Tibial nerve (tissue), 4 donors: ENCODE measurements around the gene FGF9.

Source experiments
- EP300 ChIP-seq, 2 donors: sonication (generic); formaldehyde crosslinking; IDR thresholded peaks; one replicate each; pipeline ENCODE4 v1.6.1; 2017; ENCODE audit warnings: antibody characterized with exemption in 2 of 2, mild to moderate bottlenecking in 1 of 2
- POLR2A ChIP-seq, 2 donors: fragments of 450-650 bp; IDR thresholded peaks; one replicate each; pipeline ENCODE4 v1.6.1; 2017; ENCODE audit warnings: antibody characterized with exemption in 2 of 2, mild to moderate bottlenecking in 2 of 2, moderate library complexity in 2 of 2
- TF ChIP-seq, protein P1 (sequence below), 5 experiments: fragments of 200-600 bp in 3 of 5; fragments of 450-650 bp in 2 of 5; sonication (generic) in 3 of 5; IDR thresholded peaks; one replicate each; pipeline ENCODE4 v1.5.1; 2016 to 2019; ENCODE audit warnings: antibody characterized with exemption in 5 of 5, mild to moderate bottlenecking in 3 of 5, moderate library complexity in 2 of 5

DNA sequence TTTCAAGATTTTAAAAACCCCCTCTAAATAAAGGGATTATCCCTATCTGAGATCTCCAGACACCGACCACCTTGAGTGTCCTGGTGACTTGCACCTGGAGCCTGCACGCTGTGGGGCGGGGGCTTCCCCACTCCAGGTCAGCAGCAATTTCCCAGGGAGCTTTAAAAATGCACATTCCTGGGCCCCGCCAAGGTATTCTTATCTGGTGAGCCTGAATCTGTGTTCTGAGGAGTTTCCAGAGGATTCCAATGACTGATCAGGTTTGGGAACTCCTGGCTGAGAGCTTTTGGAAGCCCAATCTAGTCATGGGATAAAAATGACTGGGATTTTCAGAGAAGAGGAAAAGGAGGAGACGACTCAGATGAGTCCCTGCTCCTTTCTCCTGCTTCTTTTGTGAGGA, 66.1 kb downstream of the FGF9 start:
- TF ChIP-seq POLR2A (IDR thresholded peaks at IDR 0.05) (no peak), EP300 (IDR thresholded peaks at IDR 0.05) (no peak)
- TF ChIP-seq, protein P1, sequence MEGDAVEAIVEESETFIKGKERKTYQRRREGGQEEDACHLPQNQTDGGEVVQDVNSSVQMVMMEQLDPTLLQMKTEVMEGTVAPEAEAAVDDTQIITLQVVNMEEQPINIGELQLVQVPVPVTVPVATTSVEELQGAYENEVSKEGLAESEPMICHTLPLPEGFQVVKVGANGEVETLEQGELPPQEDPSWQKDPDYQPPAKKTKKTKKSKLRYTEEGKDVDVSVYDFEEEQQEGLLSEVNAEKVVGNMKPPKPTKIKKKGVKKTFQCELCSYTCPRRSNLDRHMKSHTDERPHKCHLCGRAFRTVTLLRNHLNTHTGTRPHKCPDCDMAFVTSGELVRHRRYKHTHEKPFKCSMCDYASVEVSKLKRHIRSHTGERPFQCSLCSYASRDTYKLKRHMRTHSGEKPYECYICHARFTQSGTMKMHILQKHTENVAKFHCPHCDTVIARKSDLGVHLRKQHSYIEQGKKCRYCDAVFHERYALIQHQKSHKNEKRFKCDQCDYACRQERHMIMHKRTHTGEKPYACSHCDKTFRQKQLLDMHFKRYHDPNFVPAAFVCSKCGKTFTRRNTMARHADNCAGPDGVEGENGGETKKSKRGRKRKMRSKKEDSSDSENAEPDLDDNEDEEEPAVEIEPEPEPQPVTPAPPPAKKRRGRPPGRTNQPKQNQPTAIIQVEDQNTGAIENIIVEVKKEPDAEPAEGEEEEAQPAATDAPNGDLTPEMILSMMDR (IDR thresholded peaks at IDR 0.05), result no peak
